ENCODE results near the gene ZBP1. TPM values are rescaled to one million over a fixed set of nuclear protein-coding genes. Genes with fewer than 3 reads are reported as not detected.

Gene ZBP1
- total RNA-seq, 1 experiment from 2014 or later: not detected

DNA sequence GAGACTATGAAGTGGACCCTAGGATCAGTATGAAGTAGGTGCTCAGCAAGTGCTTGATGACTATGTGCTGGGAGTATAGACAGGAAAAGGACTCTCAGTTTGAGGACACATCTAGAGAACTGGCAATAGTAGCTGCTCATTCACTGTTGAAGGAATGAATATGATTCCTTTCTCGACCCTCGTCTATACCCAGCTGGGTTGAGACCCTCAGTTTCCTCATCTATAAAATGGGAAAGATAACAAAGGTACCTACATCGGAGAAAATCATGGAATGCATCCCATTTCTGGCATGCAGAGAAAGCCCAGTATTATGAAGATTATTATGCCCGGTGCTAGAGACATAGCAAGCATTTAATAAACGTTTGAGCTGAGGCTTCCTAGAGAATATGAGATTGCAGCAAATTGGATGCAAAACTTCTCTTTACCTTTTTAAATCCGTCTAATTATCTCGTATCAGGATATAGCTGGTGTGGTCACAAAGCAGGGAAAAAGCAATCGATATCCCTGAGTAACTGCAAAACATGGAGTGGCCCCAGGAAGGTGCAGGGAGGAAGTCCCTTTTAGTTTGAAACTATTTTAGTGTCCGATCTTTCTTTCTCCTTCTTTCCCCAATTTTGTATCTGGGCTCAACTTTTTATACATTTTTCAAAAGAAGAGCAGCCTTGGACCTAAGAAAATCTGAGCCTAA is 62.2 kb downstream of the ZBP1 start:
- Mint-ChIP-seq H3K9me3 (ENCODE audit: unreplicated experiment) (no peaks in the 10 kb centered on the region), H3K27me3 (ENCODE audit: insufficient read depth, unreplicated experiment) (peaks cover 35% of the 10 kb centered on the region), H3K36me3 (ENCODE audit: insufficient read depth, unreplicated experiment) (no peaks in the 10 kb centered on the region), H3K27ac (ENCODE audit: unreplicated experiment) (no peak overlapping the region), H3K4me1 (ENCODE audit: low read depth, unreplicated experiment) (peaks cover 6% of the 10 kb centered on the region), H3K4me3 (ENCODE audit: unreplicated experiment) (no peak overlapping the region)
- BruUV-seq (replicated peaks): no TSS peak
- no peaks in the 10 kb centered on the region for H3K27me3 ChIP-seq (replicated peaks; ENCODE audit: control insufficient read depth, insufficient read depth, low read length)
- H3K9me3 ChIP-seq: peaks cover 4% of the 10 kb centered on the region; the same call in 1 of the 2 replicates
- ChIA-PET POLR2A (no interaction called here), CTCF (interaction anchor here (0.6 to 2.1 kb wide), 3 partner anchors 16 to 65 kb away, joined by 3 to 5 read pairs (median 4); no protein-coding TSS in a partner anchor)
- no peaks in the 10 kb centered on the region for H3K36me3 ChIP-seq (ENCODE audit: control insufficient read depth, insufficient read depth, low read length)
- no peak for DNase-seq
- intact Hi-C loops (cut with micrococcal nuclease; ENCODE audit: unreplicated experiment): no loop called here
- peaks cover 24% of the 10 kb centered on the region; the same call in 1 of the 2 replicates for H3K4me1 ChIP-seq
- TF ChIP-seq, protein P1, sequence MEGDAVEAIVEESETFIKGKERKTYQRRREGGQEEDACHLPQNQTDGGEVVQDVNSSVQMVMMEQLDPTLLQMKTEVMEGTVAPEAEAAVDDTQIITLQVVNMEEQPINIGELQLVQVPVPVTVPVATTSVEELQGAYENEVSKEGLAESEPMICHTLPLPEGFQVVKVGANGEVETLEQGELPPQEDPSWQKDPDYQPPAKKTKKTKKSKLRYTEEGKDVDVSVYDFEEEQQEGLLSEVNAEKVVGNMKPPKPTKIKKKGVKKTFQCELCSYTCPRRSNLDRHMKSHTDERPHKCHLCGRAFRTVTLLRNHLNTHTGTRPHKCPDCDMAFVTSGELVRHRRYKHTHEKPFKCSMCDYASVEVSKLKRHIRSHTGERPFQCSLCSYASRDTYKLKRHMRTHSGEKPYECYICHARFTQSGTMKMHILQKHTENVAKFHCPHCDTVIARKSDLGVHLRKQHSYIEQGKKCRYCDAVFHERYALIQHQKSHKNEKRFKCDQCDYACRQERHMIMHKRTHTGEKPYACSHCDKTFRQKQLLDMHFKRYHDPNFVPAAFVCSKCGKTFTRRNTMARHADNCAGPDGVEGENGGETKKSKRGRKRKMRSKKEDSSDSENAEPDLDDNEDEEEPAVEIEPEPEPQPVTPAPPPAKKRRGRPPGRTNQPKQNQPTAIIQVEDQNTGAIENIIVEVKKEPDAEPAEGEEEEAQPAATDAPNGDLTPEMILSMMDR (IDR thresholded peaks at IDR 0.05; ENCODE audit: insufficient read depth in 1 of 2, low read depth in 1 of 2, low read length in 1 of 2, severe bottlenecking in 1 of 2, unreplicated experiment in 1 of 2): no peak
- H3K4me3 ChIP-seq (ENCODE audit: low read depth, low read length): no peak overlapping the region

DNA sequence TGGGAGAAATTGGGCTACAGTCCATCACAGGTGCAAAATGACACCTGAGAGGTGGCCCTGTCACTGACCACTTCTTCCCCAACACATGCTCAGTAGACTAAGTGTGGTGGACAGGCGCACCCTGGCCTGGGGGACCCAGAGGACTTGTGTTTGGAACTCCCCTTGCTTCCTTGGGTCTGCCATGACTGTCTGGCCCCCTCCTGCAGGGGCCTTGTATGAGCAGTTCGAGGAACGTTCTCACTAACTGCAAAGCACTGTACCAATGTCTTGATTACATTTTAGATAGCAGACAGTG is 63.3 kb downstream of the ZBP1 start:
- H3K9me3 Mint-ChIP-seq (ENCODE audit: unreplicated experiment): no peaks in the 10 kb centered on the region
- intact Hi-C loops (cut with micrococcal nuclease; ENCODE audit: unreplicated experiment): no loop called here
- peaks cover 4% of the 10 kb centered on the region; the same call in 1 of the 2 replicates for H3K9me3 ChIP-seq
- ChIA-PET CTCF (no interaction called here), POLR2A (no interaction called here)
- BruUV-seq (replicated peaks): no TSS peak
- TF ChIP-seq, protein P1 (IDR thresholded peaks at IDR 0.05; ENCODE audit: insufficient read depth in 1 of 2, low read depth in 1 of 2, low read length in 1 of 2, severe bottlenecking in 1 of 2, unreplicated experiment in 1 of 2): no peak
- H3K36me3 Mint-ChIP-seq (ENCODE audit: insufficient read depth, unreplicated experiment): no peaks in the 10 kb centered on the region
- no peak for DNase-seq
- no peaks in the 10 kb centered on the region for H3K36me3 ChIP-seq (ENCODE audit: control insufficient read depth, insufficient read depth, low read length)
- no peaks in the 10 kb centered on the region for H3K27me3 ChIP-seq (replicated peaks; ENCODE audit: control insufficient read depth, insufficient read depth, low read length)
- H3K4me1 ChIP-seq: peaks cover 24% of the 10 kb centered on the region; the same call in 1 of the 2 replicates
- peaks cover 34% of the 10 kb centered on the region for H3K27me3 Mint-ChIP-seq (ENCODE audit: insufficient read depth, unreplicated experiment)
- no peak overlapping the region for H3K4me3 Mint-ChIP-seq (ENCODE audit: unreplicated experiment)
- H3K4me3 ChIP-seq (ENCODE audit: low read depth, low read length): no peak overlapping the region
- H3K4me1 Mint-ChIP-seq (ENCODE audit: low read depth, unreplicated experiment): peaks cover 6% of the 10 kb centered on the region
- H3K27ac Mint-ChIP-seq (ENCODE audit: unreplicated experiment): no peak overlapping the region

DNA sequence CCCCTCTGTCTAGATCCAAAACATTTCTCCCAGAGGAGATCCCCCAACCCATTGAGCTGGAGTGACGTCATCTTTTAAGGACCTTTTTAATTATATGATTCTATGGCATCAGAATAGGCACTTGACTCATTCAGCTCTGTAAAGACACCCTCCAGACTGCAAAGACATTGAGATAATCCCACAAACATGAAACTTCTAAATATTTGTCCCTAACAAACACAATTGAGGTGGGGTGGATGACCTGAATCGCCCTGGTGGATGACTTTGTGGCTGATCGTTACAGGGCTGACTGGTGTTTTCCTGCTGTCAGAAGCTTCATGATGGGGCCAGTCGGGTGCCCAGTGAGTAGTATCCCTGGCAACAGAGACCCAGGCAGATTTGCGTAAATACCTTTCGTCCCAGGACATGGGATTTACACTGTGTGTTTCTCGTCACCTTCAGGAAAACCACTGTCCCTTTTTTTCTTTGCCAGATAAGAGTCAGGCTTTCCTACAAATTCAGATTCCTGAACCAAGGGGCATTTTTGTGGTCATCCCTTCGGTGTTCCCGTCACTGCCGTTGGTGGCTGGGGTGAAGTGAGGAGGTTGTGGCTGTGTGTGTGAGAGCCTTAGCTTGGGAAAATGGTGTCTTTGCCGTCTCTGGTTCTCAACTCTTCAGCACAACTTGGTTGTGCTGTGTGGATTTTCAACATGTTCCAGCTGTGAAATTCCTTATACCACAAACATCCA is 64.6 kb downstream of the ZBP1 start:
- Histone ChIP-seq H3K27me3 (replicated peaks; ENCODE audit: control insufficient read depth, insufficient read depth, low read length) (no peaks in the 10 kb centered on the region), H3K4me3 (ENCODE audit: low read depth, low read length) (no peak overlapping the region), H3K9me3 (peaks cover 4% of the 10 kb centered on the region; the same call in 1 of the 2 replicates), H3K4me1 (peaks cover 18% of the 10 kb centered on the region; the same call in 1 of the 2 replicates), H3K36me3 (ENCODE audit: control insufficient read depth, insufficient read depth, low read length) (no peaks in the 10 kb centered on the region)
- H3K27ac Mint-ChIP-seq (ENCODE audit: unreplicated experiment): no peak overlapping the region
- TF ChIP-seq, protein P1 (IDR thresholded peaks at IDR 0.05; ENCODE audit: insufficient read depth in 1 of 2, low read depth in 1 of 2, low read length in 1 of 2, severe bottlenecking in 1 of 2, unreplicated experiment in 1 of 2): no peak
- no peaks in the 10 kb centered on the region for H3K36me3 Mint-ChIP-seq (ENCODE audit: insufficient read depth, unreplicated experiment)
- H3K4me1 Mint-ChIP-seq (ENCODE audit: low read depth, unreplicated experiment): peaks cover 6% of the 10 kb centered on the region
- no peaks in the 10 kb centered on the region for H3K9me3 Mint-ChIP-seq (ENCODE audit: unreplicated experiment)
- H3K4me3 Mint-ChIP-seq (ENCODE audit: unreplicated experiment): no peak overlapping the region
- POLR2A ChIA-PET: no interaction called here
- CTCF ChIA-PET: no interaction called here
- no peak for DNase-seq
- peaks cover 32% of the 10 kb centered on the region for H3K27me3 Mint-ChIP-seq (ENCODE audit: insufficient read depth, unreplicated experiment)
- intact Hi-C loops (cut with micrococcal nuclease; ENCODE audit: unreplicated experiment): no loop called here
- no TSS peak for BruUV-seq (replicated peaks)

Other genes with a start within 250 kb of the ZBP1 start
- gene RBM38, start 229.0 kb downstream of the ZBP1 start, total RNA-seq (2022): 34.4 and 39.2 TPM in 2 replicates
- not detected in 2 replicates for gene CTCFL, start 95.3 kb downstream of the ZBP1 start, total RNA-seq (2022)
- gene PCK1, start 59.3 kb downstream of the ZBP1 start, total RNA-seq (2022): 0.42 TPM in 1 of 2 replicates, not detected in the other
- gene PMEPA1, start 89.6 kb upstream of the ZBP1 start, total RNA-seq (2022): 3.3 and 3.7 TPM in 2 replicates